Endothelial cell (in vitro differentiated cells): Measurements from ENCODE around the gene B2M. TPM values are rescaled to one million over a fixed set of nuclear protein-coding genes. Genes with fewer than 3 reads are reported as not detected.

Experiments
- DNase-seq: peaks from one replicate; pipeline ENCODE4 v3.0.0; 2021; ENCODE audit warnings: low spot score
- H3K27ac Mint-ChIP-seq: one replicate; pipeline ENCODE4 v1.8.0; 2021; ENCODE audit warnings: mixed read lengths, inconsistent platforms; ENCODE audit not compliant: unreplicated experiment
- H3K27me3 Mint-ChIP-seq: one replicate; pipeline ENCODE4 v1.8.0; 2021; ENCODE audit warnings: mild to moderate bottlenecking, moderate library complexity, mixed read lengths, inconsistent platforms; ENCODE audit not compliant: unreplicated experiment
- H3K36me3 Mint-ChIP-seq: one replicate; pipeline ENCODE4 v1.8.0; 2021; ENCODE audit warnings: mild to moderate bottlenecking, low read depth, mixed read lengths, inconsistent platforms; ENCODE audit not compliant: unreplicated experiment
- H3K4me1 Mint-ChIP-seq: one replicate; pipeline ENCODE4 v1.8.0; 2021; ENCODE audit warnings: mild to moderate bottlenecking, mixed read lengths, inconsistent platforms; ENCODE audit not compliant: unreplicated experiment
- H3K4me3 Mint-ChIP-seq: one replicate; pipeline ENCODE4 v1.8.0; 2021; ENCODE audit warnings: mild to moderate bottlenecking, mixed read lengths, inconsistent platforms; ENCODE audit not compliant: unreplicated experiment
- H3K9me3 Mint-ChIP-seq: one replicate; pipeline ENCODE4 v1.8.0; 2021; ENCODE audit warnings: mixed read lengths, inconsistent platforms; ENCODE audit not compliant: unreplicated experiment
- long read RNA-seq: library from polyadenylated mRNA; unstranded; transcript quantifications from one replicate; pipeline ENCODE4 v2.0.0, GENCODE V29; 2020; ENCODE audit not compliant: unreplicated experiment
- total RNA-seq: library from RNA; stranded (reverse); fragmentation: NEBNext Ultra II Directional; extraction: Animal tissue kit (Norgen Biotek cat#: 25700); gene quantifications from one replicate; pipeline ENCODE4 v1.2.1, GENCODE V29; 2021; ENCODE audit not compliant: unreplicated experiment
- TF ChIP-seq, protein P1 (sequence below): fragments of 200-600 bp; sonication (generic); IDR thresholded peaks from one replicate; pipeline ENCODE4 v1.5.0; 2021; ENCODE audit warnings: antibody characterized with exemption; ENCODE audit not compliant: unreplicated experiment

B2M gene
- total RNA-seq: 546 TPM
- long read RNA-seq, transcript B2M-213 (1 exons, 2,329 nt): minor isoform, 6 of 469 reads
- long read RNA-seq, transcript B2M-204 (4 exons, 1,705 nt): major isoform, 442 of 469 reads
- long read RNA-seq, partial matches to known transcripts: 12 of 469 reads
- long read RNA-seq, other reads (novel, unspliced or antisense): 4 of 469 reads

GRCh38 chr15:44711096-44711742, at the start of gene B2M, which contains the start of gene PATL2:
B2M (plus strand) TSS chr15:44711517; CDS start chr15:44711547, 30 bp downstream.
PATL2 (minus strand) TSS chr15:44711323; CDS start chr15:44676490, 34,833 bp downstream.
- TF ChIP-seq, protein P1, sequence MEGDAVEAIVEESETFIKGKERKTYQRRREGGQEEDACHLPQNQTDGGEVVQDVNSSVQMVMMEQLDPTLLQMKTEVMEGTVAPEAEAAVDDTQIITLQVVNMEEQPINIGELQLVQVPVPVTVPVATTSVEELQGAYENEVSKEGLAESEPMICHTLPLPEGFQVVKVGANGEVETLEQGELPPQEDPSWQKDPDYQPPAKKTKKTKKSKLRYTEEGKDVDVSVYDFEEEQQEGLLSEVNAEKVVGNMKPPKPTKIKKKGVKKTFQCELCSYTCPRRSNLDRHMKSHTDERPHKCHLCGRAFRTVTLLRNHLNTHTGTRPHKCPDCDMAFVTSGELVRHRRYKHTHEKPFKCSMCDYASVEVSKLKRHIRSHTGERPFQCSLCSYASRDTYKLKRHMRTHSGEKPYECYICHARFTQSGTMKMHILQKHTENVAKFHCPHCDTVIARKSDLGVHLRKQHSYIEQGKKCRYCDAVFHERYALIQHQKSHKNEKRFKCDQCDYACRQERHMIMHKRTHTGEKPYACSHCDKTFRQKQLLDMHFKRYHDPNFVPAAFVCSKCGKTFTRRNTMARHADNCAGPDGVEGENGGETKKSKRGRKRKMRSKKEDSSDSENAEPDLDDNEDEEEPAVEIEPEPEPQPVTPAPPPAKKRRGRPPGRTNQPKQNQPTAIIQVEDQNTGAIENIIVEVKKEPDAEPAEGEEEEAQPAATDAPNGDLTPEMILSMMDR: no peak
- peaks cover 19% of the 10 kb centered on the region for H3K4me1 Mint-ChIP-seq
- H3K9me3 Mint-ChIP-seq: no peaks in the 10 kb centered on the region
- peak within 1 kb of the TSS; percentile 98 for H3K4me3 Mint-ChIP-seq
- DNase-seq: peak; percentile 95
- H3K27me3 Mint-ChIP-seq: peaks cover 2% of the 10 kb centered on the region
- H3K36me3 Mint-ChIP-seq: peaks cover 14% of the 10 kb centered on the region
- H3K27ac Mint-ChIP-seq: peak within 1 kb of the TSS; percentile 99

DNA sequence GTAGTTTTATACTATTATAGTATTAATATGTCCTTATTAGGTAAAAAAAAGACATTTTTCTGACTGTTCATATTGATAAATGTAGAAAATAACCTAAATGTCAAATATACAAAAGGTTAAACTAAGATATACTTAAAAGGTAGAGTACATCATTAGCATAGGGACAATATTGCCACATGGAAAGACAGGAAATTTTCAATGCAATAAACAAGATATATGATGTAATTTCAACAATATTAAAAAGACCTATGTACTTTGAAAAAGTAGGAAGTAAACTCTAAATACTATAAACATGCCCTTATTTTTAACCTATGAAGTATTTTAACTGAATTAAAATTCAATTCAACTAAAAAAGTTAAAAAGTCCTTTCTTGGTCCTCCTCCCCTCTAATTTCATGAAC, 49.7 kb upstream of the B2M start:
- Mint-ChIP-seq H3K4me1 (peaks cover 4% of the 10 kb centered on the region), H3K27ac (no peak overlapping the region), H3K27me3 (peaks cover 3% of the 10 kb centered on the region), H3K9me3 (no peaks in the 10 kb centered on the region), H3K4me3 (no peak overlapping the region), H3K36me3 (peaks cover 11% of the 10 kb centered on the region)
- TF ChIP-seq, protein P1: no peak
- DNase-seq: no peak

DNA sequence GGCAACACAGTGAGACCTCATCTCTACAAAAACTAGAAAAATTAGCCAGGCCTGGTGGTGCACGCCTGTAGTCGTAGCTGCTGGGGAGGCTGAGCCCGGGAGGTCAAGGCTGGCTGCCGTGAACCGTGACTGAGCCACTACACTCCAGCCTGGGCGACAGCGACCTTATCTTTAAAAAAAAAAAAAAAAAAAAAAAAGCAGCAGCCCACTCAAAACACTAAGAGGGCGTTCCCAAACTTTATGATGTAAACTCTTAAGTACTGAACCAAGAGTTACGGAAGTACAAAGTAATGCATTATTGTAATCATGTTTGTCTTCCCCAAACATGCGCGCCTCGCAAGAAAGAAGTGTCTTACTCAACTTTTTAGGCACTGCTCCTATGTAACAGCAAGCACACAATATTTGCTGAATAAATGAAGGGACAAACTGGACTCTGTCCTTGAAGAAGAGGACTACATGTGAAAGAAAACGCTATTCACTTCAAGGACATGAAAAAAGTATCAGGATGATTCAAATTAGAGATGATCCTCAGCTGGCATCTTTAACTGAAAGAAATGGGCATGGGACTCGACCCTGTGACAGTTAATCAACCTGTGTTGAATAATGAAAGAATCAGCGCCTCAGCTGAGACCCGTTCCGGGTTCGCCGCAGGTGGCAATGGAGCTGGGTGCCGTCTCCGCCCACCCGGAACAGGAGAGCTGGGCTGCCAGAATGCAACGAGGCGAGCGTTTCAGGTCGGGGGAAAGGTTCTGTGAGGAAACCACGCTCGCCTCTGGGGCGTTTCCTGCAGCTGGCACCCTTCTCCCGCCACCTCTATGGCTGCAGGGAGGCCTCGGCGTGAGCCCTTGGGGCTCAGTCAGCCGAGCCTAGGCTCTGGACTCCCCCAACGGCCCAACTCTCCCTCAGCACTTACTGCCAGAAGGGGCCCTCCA, 48.6 kb upstream of the B2M start:
- DNase-seq: peak; percentile 61
- Mint-ChIP-seq H3K4me1 (peaks cover 4% of the 10 kb centered on the region), H3K4me3 (peak overlapping the region; percentile 97), H3K27me3 (peaks cover 3% of the 10 kb centered on the region), H3K9me3 (no peaks in the 10 kb centered on the region), H3K36me3 (peaks cover 6% of the 10 kb centered on the region), H3K27ac (peak overlapping the region; percentile 95)
- TF ChIP-seq, protein P1: no peak

- Mint-ChIP-seq H3K9me3 (no peaks in the 10 kb centered on the region), H3K36me3 (peaks cover 6% of the 10 kb centered on the region), H3K27ac (peak within 1 kb of the TSS; percentile 95), H3K4me3 (peak within 1 kb of the TSS; percentile 97), H3K27me3 (peaks cover 3% of the 10 kb centered on the region), H3K4me1 (peaks cover 4% of the 10 kb centered on the region)
- DNase-seq: peak; percentile 99
- TF ChIP-seq, protein P1: peak; percentile 88
Measured at GRCh38 chr15:44663410-44664308, 47.7 kb upstream of the B2M start, which contains the start of gene SPG11. SPG11 (minus strand) TSS chr15:44663662; CDS start chr15:44663647, 15 bp downstream.
